Vein endothelial cell (primary cell): ENCODE results near the gene CEP41. TPM values are rescaled to one million over a fixed set of nuclear protein-coding genes. Genes with fewer than 3 reads are reported as not detected.

Experiments used
- small RNA-seq: library from RNA; depleted of rRNA; stranded (forward); fragments of <200 nt; gene quantifications from one replicate; pipeline ENCODE3, GENCODE V24; 2012
- total RNA-seq: library from RNA; depleted of rRNA; stranded (reverse); fragments of >200 nt; gene quantifications from 2 replicates; pipeline ENCODE4 v1.2.3, GENCODE V29; 2012

CEP41 gene, protein sequence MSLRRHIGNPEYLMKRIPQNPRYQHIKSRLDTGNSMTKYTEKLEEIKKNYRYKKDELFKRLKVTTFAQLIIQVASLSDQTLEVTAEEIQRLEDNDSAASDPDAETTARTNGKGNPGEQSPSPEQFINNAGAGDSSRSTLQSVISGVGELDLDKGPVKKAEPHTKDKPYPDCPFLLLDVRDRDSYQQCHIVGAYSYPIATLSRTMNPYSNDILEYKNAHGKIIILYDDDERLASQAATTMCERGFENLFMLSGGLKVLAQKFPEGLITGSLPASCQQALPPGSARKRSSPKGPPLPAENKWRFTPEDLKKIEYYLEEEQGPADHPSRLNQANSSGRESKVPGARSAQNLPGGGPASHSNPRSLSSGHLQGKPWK
- 12.7 and 14.4 TPM in 2 replicates for total RNA-seq

DNA sequence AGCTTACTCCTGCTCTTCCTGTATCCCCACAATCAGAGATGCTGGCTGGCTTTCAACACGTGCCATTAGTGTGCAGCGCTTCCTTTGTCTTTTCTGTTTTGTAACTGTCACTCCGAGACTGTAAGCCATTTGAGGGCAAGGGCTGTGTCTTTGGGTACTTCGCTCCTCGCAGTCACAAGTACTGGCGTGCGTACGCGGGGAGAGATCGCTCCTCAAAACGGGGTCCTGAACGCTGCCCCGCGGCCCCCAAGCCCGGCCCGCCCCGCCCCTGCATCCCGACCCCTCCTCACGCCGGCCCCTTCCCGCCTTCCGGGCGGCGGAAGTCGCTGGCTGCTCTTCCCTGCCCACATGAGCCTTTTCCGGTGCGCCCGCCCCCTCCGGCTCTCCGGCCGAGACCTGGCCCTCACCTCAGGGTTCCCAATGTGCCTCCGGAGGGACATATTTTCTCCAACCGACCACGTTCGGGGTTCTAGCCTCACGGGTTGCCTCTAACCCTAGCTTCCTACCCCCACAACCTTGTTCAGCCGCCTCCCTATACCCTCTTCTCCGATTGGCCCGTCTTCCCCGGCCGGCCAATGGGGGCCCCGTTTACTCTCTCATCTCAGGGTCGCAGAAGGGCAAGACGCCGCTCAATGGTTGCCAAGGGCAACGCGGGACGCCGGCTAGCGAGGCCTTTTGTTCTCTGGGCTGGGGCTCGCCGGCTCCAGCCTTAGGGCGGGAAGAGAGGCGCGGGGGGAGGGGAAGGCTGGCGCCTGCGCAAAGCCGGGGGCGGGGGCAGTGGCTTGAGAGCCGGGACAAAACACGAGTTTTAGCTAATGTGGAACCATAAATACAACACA, at the start of gene CEP41:
TSS of gene CEP41 (minus strand) at position 490 of the 839 bp plus-strand sequence. CDS start at position 440, 50 bp downstream.

DNA sequence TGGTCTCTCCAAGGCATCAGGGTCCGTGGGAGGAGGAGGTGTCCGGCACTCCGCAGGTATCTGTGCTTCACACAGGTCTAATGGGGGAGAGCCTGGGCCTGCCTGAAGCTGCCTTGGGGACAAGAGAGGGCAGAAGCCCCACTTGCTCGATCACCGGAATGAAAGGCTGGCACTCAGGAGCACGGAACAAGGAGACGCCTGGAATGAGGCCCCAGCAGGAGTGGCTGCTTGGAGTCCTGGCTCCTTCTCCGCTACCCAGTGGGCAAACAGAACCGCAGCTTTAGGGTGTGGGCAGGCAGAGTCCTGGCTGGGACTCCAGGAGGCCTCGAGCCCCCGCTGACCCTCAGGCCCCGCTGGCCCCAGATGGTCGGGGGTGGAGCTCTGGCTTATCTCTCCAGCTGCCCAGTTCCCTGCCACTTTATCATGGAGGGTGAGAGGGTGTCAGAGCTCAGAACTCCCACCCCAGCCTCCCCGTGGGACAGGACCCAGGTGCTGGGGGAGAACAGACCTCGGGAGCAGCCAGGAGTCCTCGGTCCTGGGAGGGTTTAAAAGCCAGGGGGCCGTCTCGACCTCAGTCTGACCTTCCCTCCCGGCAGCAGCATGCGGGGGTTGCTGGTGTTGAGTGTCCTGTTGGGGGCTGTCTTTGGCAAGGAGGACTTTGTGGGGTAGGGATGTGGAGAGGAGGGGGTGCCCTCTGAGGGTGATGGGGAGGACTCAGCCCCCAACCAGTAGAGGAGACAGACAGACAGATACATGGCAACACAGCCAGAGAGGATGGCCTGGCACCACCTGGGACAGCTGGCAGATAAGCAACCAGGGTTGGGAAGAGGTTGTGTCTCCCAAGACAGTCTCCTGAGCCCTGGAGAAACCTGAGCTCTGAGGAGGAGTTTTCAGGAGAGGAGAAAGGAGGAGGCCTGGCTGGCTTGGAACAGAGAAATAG, 60.6 kb downstream of the CEP41 start, which contains the start of gene CPA1:
TSS of gene CPA1 (plus strand) at position 574 of the 940 bp plus-strand sequence. CDS start at position 601, 27 bp downstream.

DNA sequence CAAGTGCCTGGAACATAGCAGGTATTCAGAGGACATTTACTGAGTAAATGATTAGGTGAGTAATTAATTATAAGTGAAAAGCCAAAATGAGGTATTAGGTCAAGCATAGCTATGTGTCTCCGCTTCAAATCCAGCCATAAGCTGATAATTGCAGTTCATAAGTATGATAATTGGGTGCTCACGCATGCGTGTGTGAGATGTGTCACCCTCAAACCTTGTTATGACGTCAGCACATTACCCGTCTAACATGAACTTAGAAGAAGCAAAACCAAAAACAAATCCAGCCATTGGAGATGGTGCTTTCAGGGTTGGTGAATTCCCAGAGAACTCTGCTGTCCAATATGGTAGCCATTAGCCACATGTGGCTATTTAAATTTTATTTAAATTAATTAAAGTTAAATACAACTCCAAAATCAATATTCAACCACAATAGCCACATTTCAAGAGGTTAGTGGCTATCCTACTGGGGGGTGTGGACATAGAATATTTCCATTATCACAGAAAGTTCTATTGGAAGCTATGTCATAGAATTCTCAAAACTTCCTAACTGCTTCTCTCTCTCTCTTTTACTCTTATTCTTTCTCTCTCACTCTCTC, 96.4 kb downstream of the CEP41 start, which contains the start of gene CPA5:
TSS of gene CPA5 (plus strand) at position 546 of the 596 bp plus-strand sequence. CDS start 1,670 bp downstream, outside the sequence.

Small RNA genes within 50 kb of the gene (small RNA-seq; reads per million reads assigned to genes)
- gene RF02148: not detected
- gene RF02149: not detected
- not detected for gene RF02150

Other genes with a start within 250 kb of the CEP41 start
- 14.7 and 17.6 TPM in 2 replicates for gene TMEM209, start 235.6 kb downstream of the CEP41 start, total RNA-seq
- gene SSMEM1, start 233.2 kb downstream of the CEP41 start, total RNA-seq: not detected in 2 replicates
- gene CPA2, start 174.2 kb downstream of the CEP41 start, total RNA-seq: not detected in 2 replicates
- gene CPA4, start 147.9 kb downstream of the CEP41 start, total RNA-seq: 0.29 and 0.65 TPM in 2 replicates
- not detected in 2 replicates for gene CPA5, start 96.2 kb downstream of the CEP41 start, total RNA-seq
- gene CPA1, start 60.5 kb downstream of the CEP41 start, total RNA-seq: not detected in 2 replicates
- 7.2 and 11.4 TPM in 2 replicates for gene MEST, start 51.1 kb upstream of the CEP41 start, total RNA-seq
- 35.3 and 37.1 TPM in 2 replicates for gene COPG2, start 227.7 kb upstream of the CEP41 start, total RNA-seq
- not detected in 2 replicates for gene TSGA13, start 245.5 kb upstream of the CEP41 start, total RNA-seq